H1 (cell line): Measurements from ENCODE around the gene IST1.
A peak's percentile ranks its signal among the peaks of the same experiment; 100 is the strongest.

Source experiments
- CTBP2 ChIP-seq: IDR thresholded peaks from 2 replicates; pipeline ENCODE4 v1.7.0; 2011; ENCODE audit warnings: borderline replicate concordance, mild to moderate bottlenecking, moderate library complexity, mixed read lengths, low read length; ENCODE audit not compliant: insufficient read depth, insufficient read length
- EZH2 ChIP-seq: fragments of 200-600 bp; sonication (generic); IDR thresholded peaks from 2 replicates; pipeline ENCODE4 v1.7.1; 2012; ENCODE audit warnings: low read depth, mild to moderate bottlenecking, moderate library complexity, low read length, inconsistent platforms; ENCODE audit not compliant: severe bottlenecking
- GABPA ChIP-seq: IDR thresholded peaks from 2 replicates; pipeline ENCODE4 v1.6.1; 2011; ENCODE audit warnings: mild to moderate bottlenecking, low read length, moderate library complexity, borderline replicate concordance; ENCODE audit not compliant: insufficient read depth
- POLR2A ChIP-seq, 2 experiments: IDR thresholded peaks; 1 replicate in 1 of 2; 2 replicates in 1 of 2; pipeline ENCODE4 v1.6.1; 2011; ENCODE audit warnings: low read depth in 2 of 2, low read length in 2 of 2, mild to moderate bottlenecking in 2 of 2; ENCODE audit errors: control extremely low read depth in 1 of 2
- POLR2AphosphoS5 ChIP-seq: IDR thresholded peaks from 2 replicates; pipeline ENCODE4 v1.6.1; 2011; ENCODE audit warnings: low read depth, low read length
- RAD21 ChIP-seq, 2 experiments: IDR thresholded peaks in 1 of 2; conservative IDR thresholded peaks in 1 of 2; 2 replicates each; pipeline ENCODE4 v1.6.1; 2011; ENCODE audit warnings: low read depth in 2 of 2, low read length in 2 of 2, improper control_type of control experiment in 1 of 2, inconsistent platforms in 1 of 2, mild to moderate bottlenecking in 1 of 2, moderate library complexity in 1 of 2
- SAP30 ChIP-seq: fragments of 300-600 bp; sonication (generic); IDR thresholded peaks from 2 replicates; pipeline ENCODE4 v1.7.1; 2012; ENCODE audit warnings: low read length, moderate library complexity, mild to moderate bottlenecking, inconsistent platforms; ENCODE audit not compliant: insufficient read depth, insufficient replicate concordance
- USF2 ChIP-seq: IDR thresholded peaks from 2 replicates; pipeline ENCODE4 v1.6.1; 2011; ENCODE audit warnings: low read length, improper control_type of control experiment
- YY1 ChIP-seq: IDR thresholded peaks from 2 replicates; pipeline ENCODE4 v1.6.1; 2011; ENCODE audit warnings: low read depth, mild to moderate bottlenecking, low read length
- ZNF274 ChIP-seq: IDR thresholded peaks from 2 replicates; pipeline ENCODE4 v1.7.0; 2012; ENCODE audit warnings: low read length, borderline replicate concordance; ENCODE audit errors: extremely low read depth
- TF ChIP-seq, protein P1 (sequence below), 3 experiments: IDR thresholded peaks; 1 replicate in 2 of 3; 2 replicates in 1 of 3; pipeline versions ENCODE4 v1.5.1 to v1.6.1; 2011; ENCODE audit warnings: low read length in 3 of 3, mild to moderate bottlenecking in 3 of 3, inconsistent platforms in 2 of 3, low read depth in 1 of 3, moderate library complexity in 1 of 3; ENCODE audit not compliant: insufficient read depth in 1 of 3; ENCODE audit errors: control extremely low read depth in 1 of 3
- TF ChIP-seq, protein P2 (sequence below): IDR thresholded peaks from 2 replicates; pipeline ENCODE4 v1.6.1; 2012; ENCODE audit warnings: inconsistent platforms

DNA sequence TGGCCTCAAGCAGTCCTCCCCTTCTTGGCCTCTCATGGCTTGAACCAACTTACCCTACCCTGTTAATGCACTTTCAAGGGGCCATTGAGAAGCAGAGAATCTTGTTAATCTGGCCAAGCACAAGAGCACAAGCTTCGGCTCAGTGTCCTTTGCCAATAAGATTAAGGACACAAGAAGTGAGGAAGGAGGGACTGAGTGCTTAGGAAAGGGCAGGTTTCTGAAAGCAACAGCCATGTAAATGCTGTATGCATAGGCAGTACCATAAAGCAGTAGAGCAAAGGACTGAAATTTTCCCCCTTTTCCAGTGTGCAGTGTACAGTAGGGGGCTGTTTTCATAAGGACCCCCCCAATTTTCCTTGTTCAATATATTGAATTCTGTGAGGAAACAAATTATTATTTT is 37.7 kb downstream of the IST1 start:
- TF ChIP-seq CTBP2 (no peak), POLR2AphosphoS5 (peak; percentile 21; the same call in 1 of the 2 replicates), YY1 (no peak), SAP30 (no peak), ZNF274 (no peak), POLR2A (IDR thresholded peaks at IDR 0.05; ENCODE audit: control extremely low read depth in 1 of 2, low read depth in 2 of 2, low read length in 2 of 2) (no peak), EZH2 (no peak), GABPA (no peak), RAD21 (IDR thresholded peaks at IDR 0.05 in 1 of 2, conservative IDR thresholded peaks at IDR 0.05 in 1 of 2; ENCODE audit: low read depth in 2 of 2, low read length in 2 of 2) (no peak), USF2 (no peak)
- TF ChIP-seq, protein P1, sequence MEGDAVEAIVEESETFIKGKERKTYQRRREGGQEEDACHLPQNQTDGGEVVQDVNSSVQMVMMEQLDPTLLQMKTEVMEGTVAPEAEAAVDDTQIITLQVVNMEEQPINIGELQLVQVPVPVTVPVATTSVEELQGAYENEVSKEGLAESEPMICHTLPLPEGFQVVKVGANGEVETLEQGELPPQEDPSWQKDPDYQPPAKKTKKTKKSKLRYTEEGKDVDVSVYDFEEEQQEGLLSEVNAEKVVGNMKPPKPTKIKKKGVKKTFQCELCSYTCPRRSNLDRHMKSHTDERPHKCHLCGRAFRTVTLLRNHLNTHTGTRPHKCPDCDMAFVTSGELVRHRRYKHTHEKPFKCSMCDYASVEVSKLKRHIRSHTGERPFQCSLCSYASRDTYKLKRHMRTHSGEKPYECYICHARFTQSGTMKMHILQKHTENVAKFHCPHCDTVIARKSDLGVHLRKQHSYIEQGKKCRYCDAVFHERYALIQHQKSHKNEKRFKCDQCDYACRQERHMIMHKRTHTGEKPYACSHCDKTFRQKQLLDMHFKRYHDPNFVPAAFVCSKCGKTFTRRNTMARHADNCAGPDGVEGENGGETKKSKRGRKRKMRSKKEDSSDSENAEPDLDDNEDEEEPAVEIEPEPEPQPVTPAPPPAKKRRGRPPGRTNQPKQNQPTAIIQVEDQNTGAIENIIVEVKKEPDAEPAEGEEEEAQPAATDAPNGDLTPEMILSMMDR (IDR thresholded peaks at IDR 0.05; ENCODE audit: control extremely low read depth in 1 of 3, insufficient read depth in 1 of 3, low read depth in 1 of 3, low read length in 3 of 3): no peak
- TF ChIP-seq, protein P2, sequence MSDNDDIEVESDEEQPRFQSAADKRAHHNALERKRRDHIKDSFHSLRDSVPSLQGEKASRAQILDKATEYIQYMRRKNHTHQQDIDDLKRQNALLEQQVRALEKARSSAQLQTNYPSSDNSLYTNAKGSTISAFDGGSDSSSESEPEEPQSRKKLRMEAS: no peak
